ENCODE measurements around the gene TRIM14. TPM values are rescaled to one million over a fixed set of nuclear protein-coding genes. Genes with fewer than 3 reads are reported as not detected.
"Not testable (repeated sequence)": the region's sequence is repeated elsewhere in the genome, so short reads cannot be mapped to it uniquely, and the experiment has no call there.

The TRIM14 gene
- total and polyA plus RNA-seq, 10 of the 15 experiments (the other 5 are each of a cell fraction or from before 2014, with no cell fraction given) = 8.6 to 53.3 (median 35.7) TPM

DNA sequence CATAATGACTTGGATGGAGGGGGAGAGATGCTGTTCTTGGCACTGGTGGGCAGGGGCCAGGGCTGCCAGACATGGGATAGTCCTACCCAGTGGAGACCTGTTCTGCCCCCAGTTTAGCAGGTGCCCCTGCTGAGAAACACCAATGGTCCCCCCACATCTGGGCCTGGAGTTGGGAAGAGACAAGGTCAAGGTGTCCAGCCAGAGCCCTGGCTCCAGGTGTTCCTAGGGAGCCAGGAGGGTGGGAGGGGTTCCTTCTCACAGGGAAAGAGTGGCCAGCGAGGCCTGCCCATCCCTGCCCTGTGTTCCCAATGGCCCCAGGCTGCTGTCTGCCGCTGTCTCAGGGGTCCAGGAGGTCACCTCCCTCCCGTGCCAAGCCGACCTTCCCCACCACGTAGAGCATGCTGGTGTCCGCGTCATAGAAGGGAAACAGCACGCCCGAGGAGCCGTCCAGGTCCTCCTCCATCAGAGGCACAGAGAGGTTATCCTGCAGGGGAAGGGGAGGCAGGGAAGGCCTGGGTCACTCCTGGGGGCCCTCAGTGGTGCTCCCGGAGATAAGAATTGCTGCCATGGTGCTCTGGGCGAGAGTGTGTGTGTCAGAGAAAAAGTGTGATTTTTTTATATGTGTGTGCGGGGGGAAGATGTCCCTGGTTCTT, 11.7 kb upstream of the TRIM14 start:
- no peak overlapping the region for H3K4me3 ChIP-seq
- ChIA-PET RAD21 (ENCODE audit: unreplicated experiment) (interaction anchor here (0.8 to 2.2 kb wide), 2 partner anchors 10 to 12 kb away, joined by 3 to 12 read pairs; partner anchors contain the start of gene TRIM14), SMC1A (ENCODE audit: uncharacterized antibody, unreplicated experiment) (no interaction called here), POLR2A (no interaction called here), CTCF (interaction anchor here (1.0 to 1.4 kb wide), 2 partner anchors 8 to 26 kb away, joined by 3 read pairs; no protein-coding TSS in a partner anchor)
- FAIRE-seq (no peak), DNase-seq (ENCODE audit: low read depth, low spot score) (no peak), ATAC-seq (no peak)
- H3K36me3 ChIP-seq (ENCODE audit: control insufficient read depth in 2 of 2, insufficient read depth in 2 of 2, low read length in 1 of 2) = no peaks in the 10 kb centered on the region
- no TSS peak for BruUV-seq (replicated peaks)
- no peaks in the 10 kb centered on the region for H4K20me1 ChIP-seq (ENCODE audit: control insufficient read depth, insufficient read depth)
- H3K27me3 ChIP-seq (replicated peaks in 1 of 2; ENCODE audit: control insufficient read depth in 2 of 2, insufficient read depth in 2 of 2, low read length in 1 of 2) = no peaks in the 10 kb centered on the region
- in situ Hi-C loops (cut with MboI) (no loop called here), intact Hi-C loops (cut with micrococcal nuclease; ENCODE audit: unreplicated experiment) (no loop called here)
- no peaks in the 10 kb centered on the region for H3K79me2 ChIP-seq (ENCODE audit: control insufficient read depth, insufficient read depth, low read length)
- H3K27ac ChIP-seq (ENCODE audit: control insufficient read depth, insufficient read depth) = no peak overlapping the region
- no peak overlapping the region for H2AFZ ChIP-seq (ENCODE audit: control insufficient read depth, low read depth, low read length)
- TF ChIP-seq TCF3 (IDR thresholded peaks at IDR 0.05; ENCODE audit: borderline replicate concordance, insufficient read depth, low read depth, low read length) (no peak), POLR2A (IDR thresholded peaks at IDR 0.05; ENCODE audit: low read depth, low read length) (no peak), IKZF1 (conservative IDR thresholded peaks at IDR 0.05) (no peak), JUNB (IDR thresholded peaks at IDR 0.05) (no peak), NBN (IDR thresholded peaks at IDR 0.05) (no peak), ZNF622 (IDR thresholded peaks at IDR 0.05) (no peak), BACH1 (IDR thresholded peaks at IDR 0.05; ENCODE audit: borderline replicate concordance) (no peak), TARDBP (IDR thresholded peaks at IDR 0.05; ENCODE audit: borderline replicate concordance) (no peak), SP1 (IDR thresholded peaks at IDR 0.05; ENCODE audit: low read depth, low read length) (no peak)
- TF ChIP-seq, protein P1, sequence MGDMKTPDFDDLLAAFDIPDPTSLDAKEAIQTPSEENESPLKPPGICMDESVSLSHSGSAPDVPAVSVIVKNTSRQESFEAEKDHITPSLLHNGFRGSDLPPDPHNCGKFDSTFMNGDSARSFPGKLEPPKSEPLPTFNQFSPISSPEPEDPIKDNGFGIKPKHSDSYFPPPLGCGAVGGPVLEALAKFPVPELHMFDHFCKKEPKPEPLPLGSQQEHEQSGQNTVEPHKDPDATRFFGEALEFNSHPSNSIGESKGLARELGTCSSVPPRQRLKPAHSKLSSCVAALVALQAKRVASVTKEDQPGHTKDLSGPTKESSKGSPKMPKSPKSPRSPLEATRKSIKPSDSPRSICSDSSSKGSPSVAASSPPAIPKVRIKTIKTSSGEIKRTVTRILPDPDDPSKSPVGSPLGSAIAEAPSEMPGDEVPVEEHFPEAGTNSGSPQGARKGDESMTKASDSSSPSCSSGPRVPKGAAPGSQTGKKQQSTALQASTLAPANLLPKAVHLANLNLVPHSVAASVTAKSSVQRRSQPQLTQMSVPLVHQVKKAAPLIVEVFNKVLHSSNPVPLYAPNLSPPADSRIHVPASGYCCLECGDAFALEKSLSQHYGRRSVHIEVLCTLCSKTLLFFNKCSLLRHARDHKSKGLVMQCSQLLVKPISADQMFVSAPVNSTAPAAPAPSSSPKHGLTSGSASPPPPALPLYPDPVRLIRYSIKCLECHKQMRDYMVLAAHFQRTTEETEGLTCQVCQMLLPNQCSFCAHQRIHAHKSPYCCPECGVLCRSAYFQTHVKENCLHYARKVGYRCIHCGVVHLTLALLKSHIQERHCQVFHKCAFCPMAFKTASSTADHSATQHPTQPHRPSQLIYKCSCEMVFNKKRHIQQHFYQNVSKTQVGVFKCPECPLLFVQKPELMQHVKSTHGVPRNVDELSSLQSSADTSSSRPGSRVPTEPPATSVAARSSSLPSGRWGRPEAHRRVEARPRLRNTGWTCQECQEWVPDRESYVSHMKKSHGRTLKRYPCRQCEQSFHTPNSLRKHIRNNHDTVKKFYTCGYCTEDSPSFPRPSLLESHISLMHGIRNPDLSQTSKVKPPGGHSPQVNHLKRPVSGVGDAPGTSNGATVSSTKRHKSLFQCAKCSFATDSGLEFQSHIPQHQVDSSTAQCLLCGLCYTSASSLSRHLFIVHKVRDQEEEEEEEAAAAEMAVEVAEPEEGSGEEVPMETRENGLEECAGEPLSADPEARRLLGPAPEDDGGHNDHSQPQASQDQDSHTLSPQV (IDR thresholded peaks at IDR 0.05) = no peak
- TF ChIP-seq, protein P2, sequence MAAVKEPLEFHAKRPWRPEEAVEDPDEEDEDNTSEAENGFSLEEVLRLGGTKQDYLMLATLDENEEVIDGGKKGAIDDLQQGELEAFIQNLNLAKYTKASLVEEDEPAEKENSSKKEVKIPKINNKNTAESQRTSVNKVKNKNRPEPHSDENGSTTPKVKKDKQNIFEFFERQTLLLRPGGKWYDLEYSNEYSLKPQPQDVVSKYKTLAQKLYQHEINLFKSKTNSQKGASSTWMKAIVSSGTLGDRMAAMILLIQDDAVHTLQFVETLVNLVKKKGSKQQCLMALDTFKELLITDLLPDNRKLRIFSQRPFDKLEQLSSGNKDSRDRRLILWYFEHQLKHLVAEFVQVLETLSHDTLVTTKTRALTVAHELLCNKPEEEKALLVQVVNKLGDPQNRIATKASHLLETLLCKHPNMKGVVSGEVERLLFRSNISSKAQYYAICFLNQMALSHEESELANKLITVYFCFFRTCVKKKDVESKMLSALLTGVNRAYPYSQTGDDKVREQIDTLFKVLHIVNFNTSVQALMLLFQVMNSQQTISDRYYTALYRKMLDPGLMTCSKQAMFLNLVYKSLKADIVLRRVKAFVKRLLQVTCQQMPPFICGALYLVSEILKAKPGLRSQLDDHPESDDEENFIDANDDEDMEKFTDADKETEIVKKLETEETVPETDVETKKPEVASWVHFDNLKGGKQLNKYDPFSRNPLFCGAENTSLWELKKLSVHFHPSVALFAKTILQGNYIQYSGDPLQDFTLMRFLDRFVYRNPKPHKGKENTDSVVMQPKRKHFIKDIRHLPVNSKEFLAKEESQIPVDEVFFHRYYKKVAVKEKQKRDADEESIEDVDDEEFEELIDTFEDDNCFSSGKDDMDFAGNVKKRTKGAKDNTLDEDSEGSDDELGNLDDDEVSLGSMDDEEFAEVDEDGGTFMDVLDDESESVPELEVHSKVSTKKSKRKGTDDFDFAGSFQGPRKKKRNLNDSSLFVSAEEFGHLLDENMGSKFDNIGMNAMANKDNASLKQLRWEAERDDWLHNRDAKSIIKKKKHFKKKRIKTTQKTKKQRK (IDR thresholded peaks at IDR 0.05; ENCODE audit: low read depth, low read length) = no peak
- no peak overlapping the region for H3K4me2 ChIP-seq (ENCODE audit: control insufficient read depth, insufficient read depth)
- H3K4me1 ChIP-seq (ENCODE audit: control insufficient read depth, insufficient read depth, low read length) = peaks cover 12% of the 10 kb centered on the region
- 89% methylated on average over 13 of the region's 13 CpGs for WGBS (ENCODE audit: insufficient coverage, insufficient replicate concordance, low lambda C conversion rate, missing lambda C conversion rate)
- H3K9me3 ChIP-seq (replicated peaks; ENCODE audit: control insufficient read depth, insufficient read depth, low read length) = no peaks in the 10 kb centered on the region
- H3K9ac ChIP-seq (ENCODE audit: control insufficient read depth, insufficient read depth, low read length) = no peak overlapping the region

DNA sequence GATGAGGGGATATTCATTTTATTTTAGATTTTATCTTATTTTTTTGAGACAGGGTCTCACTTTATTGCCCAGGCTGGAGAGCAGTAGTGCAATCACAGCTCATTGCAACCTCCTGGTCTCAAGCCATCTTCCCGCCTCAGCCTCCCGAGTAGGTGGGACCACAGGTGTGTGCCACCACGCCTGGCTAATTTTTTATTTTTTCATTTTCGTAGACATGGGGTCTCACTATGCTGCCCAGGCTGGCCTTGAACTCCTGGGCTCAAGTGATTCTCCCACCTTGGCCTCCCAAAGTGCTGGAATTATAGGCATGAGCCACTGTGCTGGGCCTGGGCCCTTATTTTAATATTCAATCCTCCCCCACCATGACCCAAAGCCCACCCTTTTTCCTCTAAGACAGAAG, 11.0 kb upstream of the TRIM14 start:
- H3K4me3 ChIP-seq; in situ Hi-C loops (cut with MboI); ATAC-seq; intact Hi-C loops (cut with micrococcal nuclease; ENCODE audit: unreplicated experiment); H4K20me1 ChIP-seq (ENCODE audit: control insufficient read depth, insufficient read depth); H3K27ac ChIP-seq (ENCODE audit: control insufficient read depth, insufficient read depth); DNase-seq (ENCODE audit: low read depth, low spot score); H3K79me2 ChIP-seq (ENCODE audit: control insufficient read depth, insufficient read depth, low read length); H2AFZ ChIP-seq (ENCODE audit: control insufficient read depth, low read depth, low read length); H3K9me3 ChIP-seq (replicated peaks; ENCODE audit: control insufficient read depth, insufficient read depth, low read length); FAIRE-seq; H3K36me3 ChIP-seq (ENCODE audit: control insufficient read depth in 2 of 2, insufficient read depth in 2 of 2, low read length in 1 of 2); H3K4me2 ChIP-seq (ENCODE audit: control insufficient read depth, insufficient read depth); POLR2A ChIA-PET; BruUV-seq (replicated peaks); H3K27me3 ChIP-seq (replicated peaks in 1 of 2; ENCODE audit: control insufficient read depth in 2 of 2, insufficient read depth in 2 of 2, low read length in 1 of 2); H3K9ac ChIP-seq (ENCODE audit: control insufficient read depth, insufficient read depth, low read length): not testable (repeated sequence)
- peaks cover 12% of the 10 kb centered on the region for H3K4me1 ChIP-seq (ENCODE audit: control insufficient read depth, insufficient read depth, low read length)
- SMC1A ChIA-PET (ENCODE audit: uncharacterized antibody, unreplicated experiment) = interaction anchor here (1.1 to 2.1 kb wide), 4 partner anchors 21 to 135 kb away, joined by 3 to 8 read pairs (median 4); no protein-coding TSS in a partner anchor
- CTCF ChIA-PET = interaction anchor here (1.0 to 1.4 kb wide), 3 partner anchors 26 to 126 kb away, joined by 3 to 4 read pairs (median 3); partner anchors contain the start of gene TBC1D2
- WGBS (ENCODE audit: insufficient coverage, insufficient replicate concordance, low lambda C conversion rate, missing lambda C conversion rate) = 55% methylated on average over 4 of the region's 4 CpGs
- RAD21 ChIA-PET (ENCODE audit: unreplicated experiment) = interaction anchor here (0.8 to 2.2 kb wide), 2 partner anchors 9 to 11 kb away, joined by 3 to 12 read pairs; partner anchors contain the start of gene TRIM14
